Measurements from ENCODE around the gene MYO6.

MYO6 gene

DNA sequence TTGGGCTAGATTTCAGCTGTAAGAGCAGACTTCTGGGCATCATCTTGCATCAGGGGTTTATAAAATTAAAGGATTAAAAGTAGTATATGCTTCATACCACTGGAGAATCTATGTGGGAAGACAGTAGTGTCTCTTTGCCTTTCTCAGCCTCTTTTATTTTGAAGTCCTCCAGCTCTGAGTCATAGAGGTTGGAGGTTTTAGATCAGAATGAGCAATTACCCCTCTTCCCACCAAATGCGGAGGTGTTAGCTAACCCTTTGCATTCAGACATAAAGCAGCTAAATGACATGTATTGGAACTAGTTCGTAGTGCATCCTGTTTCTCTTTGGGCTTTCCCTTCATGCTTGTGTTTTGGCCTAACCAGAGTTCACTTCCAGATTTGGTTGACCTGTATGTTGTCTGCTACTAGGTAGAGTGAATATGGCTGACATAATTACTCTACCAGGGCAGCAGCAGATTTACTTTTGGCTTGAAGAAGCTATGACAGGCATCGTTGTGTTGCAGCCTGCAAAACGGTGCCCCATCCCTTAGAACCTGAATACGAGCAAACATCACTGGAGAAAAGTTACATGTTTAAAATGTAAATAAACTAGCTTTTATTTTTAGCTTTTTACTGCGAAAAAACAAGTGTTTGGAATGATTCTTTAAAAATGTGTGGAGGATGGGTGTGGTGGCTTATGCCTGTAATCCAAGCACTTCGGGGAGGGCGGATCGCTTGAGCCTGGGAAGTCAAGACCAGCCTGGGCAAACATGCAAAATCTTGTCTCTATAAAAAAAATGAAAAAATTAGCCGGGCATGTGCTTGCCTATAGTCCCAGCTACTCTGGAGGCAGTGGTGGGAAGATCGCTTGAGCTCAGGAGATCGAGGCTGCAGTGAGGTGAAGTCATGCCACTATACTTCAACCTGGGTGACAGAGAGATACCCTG lies 82.2 kb downstream of the MYO6 start:
- TF ChIP-seq EZH2phosphoT487 (IDR thresholded peaks at IDR 0.05; ENCODE audit: low read depth) = no peak
- TF ChIP-seq, protein P1, sequence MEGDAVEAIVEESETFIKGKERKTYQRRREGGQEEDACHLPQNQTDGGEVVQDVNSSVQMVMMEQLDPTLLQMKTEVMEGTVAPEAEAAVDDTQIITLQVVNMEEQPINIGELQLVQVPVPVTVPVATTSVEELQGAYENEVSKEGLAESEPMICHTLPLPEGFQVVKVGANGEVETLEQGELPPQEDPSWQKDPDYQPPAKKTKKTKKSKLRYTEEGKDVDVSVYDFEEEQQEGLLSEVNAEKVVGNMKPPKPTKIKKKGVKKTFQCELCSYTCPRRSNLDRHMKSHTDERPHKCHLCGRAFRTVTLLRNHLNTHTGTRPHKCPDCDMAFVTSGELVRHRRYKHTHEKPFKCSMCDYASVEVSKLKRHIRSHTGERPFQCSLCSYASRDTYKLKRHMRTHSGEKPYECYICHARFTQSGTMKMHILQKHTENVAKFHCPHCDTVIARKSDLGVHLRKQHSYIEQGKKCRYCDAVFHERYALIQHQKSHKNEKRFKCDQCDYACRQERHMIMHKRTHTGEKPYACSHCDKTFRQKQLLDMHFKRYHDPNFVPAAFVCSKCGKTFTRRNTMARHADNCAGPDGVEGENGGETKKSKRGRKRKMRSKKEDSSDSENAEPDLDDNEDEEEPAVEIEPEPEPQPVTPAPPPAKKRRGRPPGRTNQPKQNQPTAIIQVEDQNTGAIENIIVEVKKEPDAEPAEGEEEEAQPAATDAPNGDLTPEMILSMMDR (IDR thresholded peaks at IDR 0.05; ENCODE audit: low read depth, low read length) = no peak

DNA sequence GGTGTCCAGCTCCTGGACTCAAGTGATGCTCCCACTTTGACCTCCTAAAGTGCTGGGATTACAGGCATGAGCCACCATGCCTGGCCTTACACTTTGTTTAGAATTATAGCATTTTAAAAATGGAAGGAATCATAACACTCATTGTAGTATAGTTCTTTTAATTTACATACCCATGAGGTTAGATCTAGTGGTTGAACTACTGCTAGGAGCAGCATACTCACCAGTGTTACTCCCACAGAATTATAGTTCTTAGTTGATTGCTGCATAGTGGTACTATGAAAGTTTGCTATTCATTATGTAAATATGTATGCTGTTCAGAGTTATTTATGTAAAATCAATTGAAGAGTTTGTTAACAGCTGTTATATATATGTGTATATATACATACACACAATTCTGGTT lies 85.4 kb downstream of the MYO6 start:
- TF ChIP-seq, protein P1 (IDR thresholded peaks at IDR 0.05; ENCODE audit: low read depth, low read length) = no peak
- no peak for TF ChIP-seq EZH2phosphoT487 (IDR thresholded peaks at IDR 0.05; ENCODE audit: low read depth)
- no peak overlapping the region for H3K9ac ChIP-seq (ENCODE audit: low read length)
- no peak overlapping the region for H3K27ac ChIP-seq (ENCODE audit: low read length)
- H3K9me3 ChIP-seq (ENCODE audit: insufficient read depth, low read length) = no peaks in the 10 kb centered on the region
- no peaks in the 10 kb centered on the region for H3K27me3 ChIP-seq (ENCODE audit: low read depth, low read length)
- no peaks in the 10 kb centered on the region for H3K79me2 ChIP-seq (ENCODE audit: low read length)
- no peaks in the 10 kb centered on the region for H4K20me1 ChIP-seq (ENCODE audit: insufficient read depth, low read length)
- H2AFZ ChIP-seq (ENCODE audit: low read depth, low read length) = no peak overlapping the region
- no peaks in the 10 kb centered on the region for H3K4me1 ChIP-seq (ENCODE audit: low read length)
- H3K36me3 ChIP-seq (replicated peaks; ENCODE audit: low read depth, low read length) = no peaks in the 10 kb centered on the region
- H3K4me2 ChIP-seq (ENCODE audit: low read length) = no peak overlapping the region
- H3K4me3 ChIP-seq (ENCODE audit: low read length) = no peak overlapping the region

More for the DNA sequence above, 82.2 kb downstream of the MYO6 start:
- Histone ChIP-seq H3K79me2 (ENCODE audit: low read length) (no peaks in the 10 kb centered on the region), H3K27me3 (ENCODE audit: low read depth, low read length) (no peaks in the 10 kb centered on the region), H3K4me2 (ENCODE audit: low read length) (no peak overlapping the region), H3K27ac (ENCODE audit: low read length) (no peak overlapping the region), H3K9ac (ENCODE audit: low read length) (no peak overlapping the region), H3K4me1 (ENCODE audit: low read length) (no peaks in the 10 kb centered on the region), H4K20me1 (ENCODE audit: insufficient read depth, low read length) (no peaks in the 10 kb centered on the region), H3K36me3 (replicated peaks; ENCODE audit: low read depth, low read length) (no peaks in the 10 kb centered on the region), H2AFZ (ENCODE audit: low read depth, low read length) (no peak overlapping the region), H3K4me3 (ENCODE audit: low read length) (no peak overlapping the region), H3K9me3 (ENCODE audit: insufficient read depth, low read length) (no peaks in the 10 kb centered on the region)

DNA sequence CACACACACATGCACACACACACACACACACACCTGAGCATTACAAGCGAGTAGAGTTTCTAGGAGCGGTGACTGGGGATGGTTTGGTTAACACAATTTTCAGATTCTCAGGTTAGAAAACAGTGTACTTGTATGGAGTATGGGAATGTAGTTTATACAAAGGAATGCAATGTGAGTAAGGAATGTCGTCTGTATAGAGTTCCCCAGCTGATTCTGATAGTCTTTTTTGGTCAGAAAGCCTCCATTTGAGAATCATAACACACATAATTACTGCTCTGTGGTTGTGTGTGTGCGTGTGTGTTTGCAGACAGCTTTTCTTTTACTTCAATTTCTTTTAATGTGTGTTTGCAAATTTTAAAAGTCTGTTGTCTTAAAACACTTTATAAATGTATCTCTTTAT lies 93.2 kb downstream of the MYO6 start:
- TF ChIP-seq, protein P1 (IDR thresholded peaks at IDR 0.05; ENCODE audit: low read depth, low read length) = no peak
- no peak for TF ChIP-seq EZH2phosphoT487 (IDR thresholded peaks at IDR 0.05; ENCODE audit: low read depth)
- Histone ChIP-seq H3K9ac (ENCODE audit: low read length) (no peak overlapping the region), H3K36me3 (replicated peaks; ENCODE audit: low read depth, low read length) (no peaks in the 10 kb centered on the region), H2AFZ (ENCODE audit: low read depth, low read length) (no peak overlapping the region), H3K27me3 (ENCODE audit: low read depth, low read length) (no peaks in the 10 kb centered on the region), H3K4me1 (ENCODE audit: low read length) (no peaks in the 10 kb centered on the region), H3K4me2 (ENCODE audit: low read length) (no peak overlapping the region), H4K20me1 (ENCODE audit: insufficient read depth, low read length) (no peaks in the 10 kb centered on the region), H3K4me3 (ENCODE audit: low read length) (no peak overlapping the region), H3K27ac (ENCODE audit: low read length) (no peak overlapping the region), H3K9me3 (ENCODE audit: insufficient read depth, low read length) (no peaks in the 10 kb centered on the region), H3K79me2 (ENCODE audit: low read length) (no peaks in the 10 kb centered on the region)

DNA sequence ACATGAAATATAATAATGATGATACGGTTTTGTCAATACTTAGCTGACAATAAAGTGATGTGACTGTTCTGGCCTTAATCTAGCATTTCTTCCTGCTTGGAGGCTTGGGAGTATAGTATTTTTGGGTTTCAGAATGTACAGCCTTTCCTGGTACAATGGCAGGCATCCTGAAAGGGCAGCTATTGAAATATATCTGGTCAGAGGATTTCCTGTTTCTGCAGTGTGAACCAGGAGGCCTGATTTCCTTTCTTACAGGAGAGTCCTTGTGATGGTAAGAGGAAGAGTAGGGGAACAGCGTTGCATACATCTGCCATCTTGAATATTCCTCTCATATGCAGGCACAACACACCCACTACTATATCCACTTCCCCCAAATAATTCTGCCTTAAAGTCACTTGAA lies 93.7 kb downstream of the MYO6 start:
- H3K4me2 ChIP-seq (ENCODE audit: low read length) = no peak overlapping the region
- H3K79me2 ChIP-seq (ENCODE audit: low read length) = no peaks in the 10 kb centered on the region
- H4K20me1 ChIP-seq (ENCODE audit: insufficient read depth, low read length) = no peaks in the 10 kb centered on the region
- H2AFZ ChIP-seq (ENCODE audit: low read depth, low read length) = no peak overlapping the region
- TF ChIP-seq, protein P1 (IDR thresholded peaks at IDR 0.05; ENCODE audit: low read depth, low read length) = no peak
- no peak for TF ChIP-seq EZH2phosphoT487 (IDR thresholded peaks at IDR 0.05; ENCODE audit: low read depth)
- no peaks in the 10 kb centered on the region for H3K4me1 ChIP-seq (ENCODE audit: low read length)
- no peaks in the 10 kb centered on the region for H3K27me3 ChIP-seq (ENCODE audit: low read depth, low read length)
- no peak overlapping the region for H3K27ac ChIP-seq (ENCODE audit: low read length)
- no peaks in the 10 kb centered on the region for H3K36me3 ChIP-seq (replicated peaks; ENCODE audit: low read depth, low read length)
- no peaks in the 10 kb centered on the region for H3K9me3 ChIP-seq (ENCODE audit: insufficient read depth, low read length)
- no peak overlapping the region for H3K4me3 ChIP-seq (ENCODE audit: low read length)
- no peak overlapping the region for H3K9ac ChIP-seq (ENCODE audit: low read length)
